Keratinocyte (primary cell): Measurements from ENCODE around the gene POLD3.

ENCODE experiments used
- EZH2 ChIP-seq: IDR thresholded peaks from one replicate; pipeline ENCODE4 v1.6.1; 2012; ENCODE audit warnings: inconsistent platforms, mild to moderate bottlenecking, low read length, moderate library complexity
- TF ChIP-seq, protein P1 (sequence below), 3 experiments: IDR thresholded peaks in 1 of 3; conservative IDR thresholded peaks in 1 of 3; optimal IDR thresholded peaks in 1 of 3; 2 replicates in 2 of 3; 3 replicates in 1 of 3; pipeline versions ENCODE3 to v1.5.1; 2011; ENCODE audit warnings: low read length in 3 of 3, mild to moderate bottlenecking in 3 of 3, moderate library complexity in 2 of 3, control low read depth in 1 of 3, inconsistent platforms in 1 of 3; ENCODE audit not compliant: insufficient read depth in 2 of 3; ENCODE audit errors: extremely low read depth in 1 of 3

- TF ChIP-seq, protein P1, sequence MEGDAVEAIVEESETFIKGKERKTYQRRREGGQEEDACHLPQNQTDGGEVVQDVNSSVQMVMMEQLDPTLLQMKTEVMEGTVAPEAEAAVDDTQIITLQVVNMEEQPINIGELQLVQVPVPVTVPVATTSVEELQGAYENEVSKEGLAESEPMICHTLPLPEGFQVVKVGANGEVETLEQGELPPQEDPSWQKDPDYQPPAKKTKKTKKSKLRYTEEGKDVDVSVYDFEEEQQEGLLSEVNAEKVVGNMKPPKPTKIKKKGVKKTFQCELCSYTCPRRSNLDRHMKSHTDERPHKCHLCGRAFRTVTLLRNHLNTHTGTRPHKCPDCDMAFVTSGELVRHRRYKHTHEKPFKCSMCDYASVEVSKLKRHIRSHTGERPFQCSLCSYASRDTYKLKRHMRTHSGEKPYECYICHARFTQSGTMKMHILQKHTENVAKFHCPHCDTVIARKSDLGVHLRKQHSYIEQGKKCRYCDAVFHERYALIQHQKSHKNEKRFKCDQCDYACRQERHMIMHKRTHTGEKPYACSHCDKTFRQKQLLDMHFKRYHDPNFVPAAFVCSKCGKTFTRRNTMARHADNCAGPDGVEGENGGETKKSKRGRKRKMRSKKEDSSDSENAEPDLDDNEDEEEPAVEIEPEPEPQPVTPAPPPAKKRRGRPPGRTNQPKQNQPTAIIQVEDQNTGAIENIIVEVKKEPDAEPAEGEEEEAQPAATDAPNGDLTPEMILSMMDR (optimal IDR thresholded peaks at IDR 0.05 in 1 of 3, IDR thresholded peaks at IDR 0.05 in 1 of 3, conservative IDR thresholded peaks at IDR 0.05 in 1 of 3; ENCODE audit: extremely low read depth in 1 of 3, insufficient read depth in 2 of 3, low read length in 3 of 3), result no peak
- no peak for TF ChIP-seq EZH2
Observed at GRCh38 chr11:74630043-74630442, 37.7 kb downstream of the POLD3 start.
